H1 (cell line): Measurements from ENCODE around the gene BRIX1.

Source experiments
- CEBPB ChIP-seq: IDR thresholded peaks from 2 replicates; pipeline ENCODE4 v1.6.1; 2012; ENCODE audit warnings: low read depth, low read length
- SUZ12 ChIP-seq: fragments of 200-600 bp; sonication (generic); IDR thresholded peaks from 2 replicates; pipeline ENCODE4 v1.6.1; 2012; ENCODE audit warnings: mild to moderate bottlenecking, inconsistent platforms, low read length, moderate library complexity, mixed read lengths
- TF ChIP-seq, protein P1 (sequence below), 3 experiments: IDR thresholded peaks; 1 replicate in 2 of 3; 2 replicates in 1 of 3; pipeline versions ENCODE4 v1.5.1 to v1.6.1; 2011; ENCODE audit warnings: low read length in 3 of 3, mild to moderate bottlenecking in 3 of 3, inconsistent platforms in 2 of 3, low read depth in 1 of 3, moderate library complexity in 1 of 3; ENCODE audit not compliant: insufficient read depth in 1 of 3; ENCODE audit errors: control extremely low read depth in 1 of 3

DNA sequence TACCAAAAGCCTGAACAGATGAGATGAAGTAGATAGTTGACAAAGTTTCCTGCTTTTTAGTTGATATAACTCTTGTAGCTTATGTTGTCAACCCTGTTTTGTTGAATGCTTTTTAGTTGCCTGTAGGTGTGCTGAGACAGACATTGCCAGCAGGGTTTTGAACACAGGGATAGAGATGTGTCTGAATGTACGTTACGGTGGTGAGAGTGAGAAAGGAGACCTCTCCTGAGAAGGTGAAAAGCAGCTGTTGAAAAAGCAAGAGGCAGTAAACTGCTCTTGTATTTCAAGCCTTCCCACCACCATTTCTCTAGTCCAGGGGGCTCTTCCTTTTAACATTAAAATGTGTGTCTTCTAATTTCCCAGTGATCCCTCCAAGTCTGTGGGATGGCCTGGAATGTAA, 28.5 kb downstream of the BRIX1 start:
- no peak for TF ChIP-seq SUZ12
- TF ChIP-seq, protein P1, sequence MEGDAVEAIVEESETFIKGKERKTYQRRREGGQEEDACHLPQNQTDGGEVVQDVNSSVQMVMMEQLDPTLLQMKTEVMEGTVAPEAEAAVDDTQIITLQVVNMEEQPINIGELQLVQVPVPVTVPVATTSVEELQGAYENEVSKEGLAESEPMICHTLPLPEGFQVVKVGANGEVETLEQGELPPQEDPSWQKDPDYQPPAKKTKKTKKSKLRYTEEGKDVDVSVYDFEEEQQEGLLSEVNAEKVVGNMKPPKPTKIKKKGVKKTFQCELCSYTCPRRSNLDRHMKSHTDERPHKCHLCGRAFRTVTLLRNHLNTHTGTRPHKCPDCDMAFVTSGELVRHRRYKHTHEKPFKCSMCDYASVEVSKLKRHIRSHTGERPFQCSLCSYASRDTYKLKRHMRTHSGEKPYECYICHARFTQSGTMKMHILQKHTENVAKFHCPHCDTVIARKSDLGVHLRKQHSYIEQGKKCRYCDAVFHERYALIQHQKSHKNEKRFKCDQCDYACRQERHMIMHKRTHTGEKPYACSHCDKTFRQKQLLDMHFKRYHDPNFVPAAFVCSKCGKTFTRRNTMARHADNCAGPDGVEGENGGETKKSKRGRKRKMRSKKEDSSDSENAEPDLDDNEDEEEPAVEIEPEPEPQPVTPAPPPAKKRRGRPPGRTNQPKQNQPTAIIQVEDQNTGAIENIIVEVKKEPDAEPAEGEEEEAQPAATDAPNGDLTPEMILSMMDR (IDR thresholded peaks at IDR 0.05; ENCODE audit: control extremely low read depth in 1 of 3, insufficient read depth in 1 of 3, low read depth in 1 of 3, low read length in 3 of 3): no peak
- no peak for TF ChIP-seq CEBPB
